Endodermal cell (in vitro differentiated cells): ENCODE results near the gene CHDH. TPM values are rescaled to one million over a fixed set of nuclear protein-coding genes. Genes with fewer than 3 reads are reported as not detected.

ENCODE experiments used
- DNase-seq: peaks from one replicate; pipeline ENCODE4 v3.0.0-alpha.2; 2017
- H3K27ac ChIP-seq: 2 replicates; pipeline ENCODE4 v1.5.1; 2013; ENCODE audit warnings: mild to moderate bottlenecking, low read depth, low read length, moderate library complexity
- H3K27me3 ChIP-seq: 2 replicates; pipeline ENCODE4 v1.6.1; 2013; ENCODE audit warnings: mild to moderate bottlenecking, low read length, moderate library complexity; ENCODE audit not compliant: insufficient read depth, control insufficient read depth, poor library complexity, severe bottlenecking
- H3K36me3 ChIP-seq: 2 replicates; pipeline ENCODE4 v1.7.0; 2013; ENCODE audit warnings: mild to moderate bottlenecking, low read length, moderate library complexity; ENCODE audit not compliant: control insufficient read depth, insufficient read depth
- H3K4me1 ChIP-seq: one replicate; pipeline ENCODE4 v1.7.0; 2013; ENCODE audit warnings: low read length; ENCODE audit not compliant: control insufficient read depth, insufficient read depth
- H3K4me3 ChIP-seq: 2 replicates; pipeline ENCODE4 v1.5.1; 2013; ENCODE audit warnings: mild to moderate bottlenecking, low read length, moderate library complexity
- H3K9ac ChIP-seq: 2 replicates; pipeline ENCODE4 v1.6.1; 2013; ENCODE audit warnings: mild to moderate bottlenecking, low read length, moderate library complexity; ENCODE audit not compliant: poor library complexity, severe bottlenecking; ENCODE audit errors: extremely low read depth
- H3K9me3 ChIP-seq: 2 replicates; pipeline ENCODE4 v1.6.1; 2013; ENCODE audit warnings: mild to moderate bottlenecking, low read length, moderate library complexity; ENCODE audit not compliant: control insufficient read depth
- H3K27ac Mint-ChIP-seq: 2 replicates; pipeline ENCODE4 v1.8.0; 2020; ENCODE audit warnings: mixed read lengths
- H3K27me3 Mint-ChIP-seq: 2 replicates; pipeline ENCODE4 v1.8.0; 2021; ENCODE audit warnings: mild to moderate bottlenecking, mixed read lengths; ENCODE audit not compliant: insufficient read depth
- H3K36me3 Mint-ChIP-seq: 2 replicates; pipeline ENCODE4 v1.8.0; 2020; ENCODE audit warnings: low read depth, mixed read lengths
- H3K4me1 Mint-ChIP-seq: 2 replicates; pipeline ENCODE4 v1.8.0; 2020; ENCODE audit warnings: mixed read lengths
- H3K4me3 Mint-ChIP-seq: 2 replicates; pipeline ENCODE4 v1.8.0; 2020; ENCODE audit warnings: mild to moderate bottlenecking, moderate library complexity, mixed read lengths
- H3K9me3 Mint-ChIP-seq: 2 replicates; pipeline ENCODE4 v1.8.0; 2020; ENCODE audit warnings: mild to moderate bottlenecking, mixed read lengths
- CTCF ChIP-seq: fragments of 200-600 bp; sonication (generic); conservative IDR thresholded peaks from 2 replicates; pipeline ENCODE4 v1.5.0; 2021; ENCODE audit warnings: antibody characterized with exemption, mild to moderate bottlenecking
- WGBS, 2 experiments: methylation state at CpG; one replicate each; pipeline versions ENCODE4 v1.1.5 to v1.1.7; 2013; ENCODE audit warnings: missing lambda C conversion rate in 2 of 2, mixed read lengths in 1 of 2; ENCODE audit not compliant: insufficient coverage in 1 of 2, insufficient read length in 1 of 2; 5-methylcytosine and 5-hydroxymethylcytosine counted together
- total RNA-seq, 2 donors: library from RNA; stranded (reverse); fragmentation: NEBNext Ultra II Directional in 1 of 2; extraction: Animal tissue kit (Norgen Biotek cat#: 25700) in 1 of 2; gene quantifications; 2 replicates in 1 of 2; 3 replicates in 1 of 2; pipeline ENCODE4 v1.2.1, GENCODE V29; 2021

The CHDH gene
- total RNA-seq, 2 donors from 2014 or later = 12.7 to 21.4 TPM

DNA sequence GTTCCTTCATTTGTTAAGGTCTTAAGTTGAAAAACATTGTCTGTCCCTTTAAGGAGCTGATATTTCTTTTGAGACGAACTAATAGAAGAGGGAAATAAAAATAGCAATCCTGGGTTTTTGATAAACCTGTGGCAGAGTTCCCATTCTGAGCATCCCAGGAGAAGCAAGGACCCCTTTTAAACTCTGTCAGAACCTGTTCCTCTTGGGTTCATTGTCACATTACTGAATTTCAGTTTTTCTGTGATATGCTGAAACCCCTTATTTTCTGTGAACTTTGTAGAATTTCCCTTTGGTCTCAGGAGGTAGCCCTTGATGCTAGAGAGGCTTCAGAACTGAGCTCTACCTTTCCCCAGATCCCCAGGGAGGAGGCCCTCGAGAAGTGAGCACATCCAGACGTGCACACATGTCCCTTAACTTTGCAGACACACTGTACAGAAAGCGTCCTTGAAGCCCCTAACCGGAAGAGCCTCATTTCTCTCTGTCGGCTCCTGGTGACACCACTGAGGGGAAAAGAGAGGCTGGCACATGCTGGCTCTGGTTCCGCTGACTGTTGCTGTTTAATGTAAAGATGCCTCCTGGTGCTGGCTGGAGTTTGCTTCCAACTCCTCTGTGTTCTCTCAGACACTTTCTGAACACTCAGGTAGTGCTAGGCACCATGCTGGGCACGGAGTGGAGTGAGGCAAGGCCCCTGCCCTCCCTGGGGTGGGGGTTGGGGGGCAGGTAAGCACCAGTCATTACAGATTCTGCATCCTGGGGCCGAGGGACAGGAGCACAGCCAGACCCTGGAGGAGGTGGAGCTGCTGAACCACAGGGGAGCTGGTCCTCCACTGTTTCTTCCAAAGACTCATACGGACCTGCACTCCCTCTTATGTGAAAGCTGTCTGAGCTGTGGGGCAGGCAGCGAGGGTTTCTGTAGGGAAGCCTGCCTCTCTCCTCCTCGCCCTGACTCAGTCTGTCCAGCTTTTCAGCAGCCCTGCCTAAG is 77.5 kb downstream of the CHDH start:
- Histone ChIP-seq H3K9ac (no peak overlapping the region), H3K9me3 (no peaks in the 10 kb centered on the region), H3K4me3 (no peak overlapping the region), H3K4me1 (peaks cover 2% of the 10 kb centered on the region), H3K27ac (no peak overlapping the region), H3K27me3 (no peaks in the 10 kb centered on the region), H3K36me3 (no peaks in the 10 kb centered on the region)
- no peaks in the 10 kb centered on the region for H3K9me3 Mint-ChIP-seq
- H3K4me1 Mint-ChIP-seq = peaks cover 9% of the 10 kb centered on the region
- 67% methylated on average over 8 to 12 of the region's 12 CpGs for WGBS, 2 experiments
- H3K36me3 Mint-ChIP-seq = no peaks in the 10 kb centered on the region
- no peaks in the 10 kb centered on the region for H3K27me3 Mint-ChIP-seq
- no peak for TF ChIP-seq CTCF
- no peak overlapping the region for H3K27ac Mint-ChIP-seq
- peak; percentile 70 for DNase-seq
- no peak overlapping the region for H3K4me3 Mint-ChIP-seq

DNA sequence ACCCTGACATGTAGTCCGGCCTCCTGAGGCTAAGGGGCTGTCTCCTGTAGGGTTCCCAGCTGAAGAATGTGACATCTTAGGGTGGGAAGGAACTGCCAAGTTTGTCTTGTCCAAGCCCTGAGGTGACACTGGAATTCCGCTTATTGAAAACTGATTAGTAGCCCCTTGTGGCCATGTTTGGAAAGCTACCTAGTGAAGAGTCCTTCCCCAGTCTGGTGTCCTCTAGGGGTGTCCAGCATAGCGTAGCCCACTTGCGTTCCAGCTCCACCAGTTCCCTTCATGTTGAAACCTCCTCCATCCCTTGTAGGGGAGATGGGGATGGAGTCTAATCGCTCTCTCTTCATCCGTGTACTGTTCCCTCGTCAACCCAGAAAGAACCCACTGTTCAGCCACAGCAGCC is 79.5 kb downstream of the CHDH start:
- peaks cover 2% of the 10 kb centered on the region for H3K4me1 ChIP-seq
- Mint-ChIP-seq H3K9me3 (no peaks in the 10 kb centered on the region), H3K4me1 (peaks cover 8% of the 10 kb centered on the region), H3K27me3 (no peaks in the 10 kb centered on the region), H3K36me3 (no peaks in the 10 kb centered on the region), H3K27ac (no peak overlapping the region), H3K4me3 (no peak overlapping the region)
- peak; percentile 48 for TF ChIP-seq CTCF
- no peak overlapping the region for H3K27ac ChIP-seq
- 97 to 100% methylated on average over 4 to 7 of the region's 7 CpGs for WGBS, 2 experiments
- H3K9me3 ChIP-seq = no peaks in the 10 kb centered on the region
- no peaks in the 10 kb centered on the region for H3K27me3 ChIP-seq
- H3K4me3 ChIP-seq = no peak overlapping the region
- no peak overlapping the region for H3K9ac ChIP-seq
- no peaks in the 10 kb centered on the region for H3K36me3 ChIP-seq
- DNase-seq = no peak

GRCh38 chr3:53765753-53766152 is 80.5 kb downstream of the CHDH start:
- H3K4me3 Mint-ChIP-seq = no peak overlapping the region
- no peak overlapping the region for H3K27ac Mint-ChIP-seq
- DNase-seq = no peak
- Histone ChIP-seq H3K4me3 (no peak overlapping the region), H3K27ac (no peak overlapping the region), H3K9ac (no peak overlapping the region), H3K9me3 (no peaks in the 10 kb centered on the region), H3K4me1 (peaks cover 2% of the 10 kb centered on the region), H3K27me3 (no peaks in the 10 kb centered on the region), H3K36me3 (no peaks in the 10 kb centered on the region)
- H3K9me3 Mint-ChIP-seq = no peaks in the 10 kb centered on the region
- no peaks in the 10 kb centered on the region for H3K36me3 Mint-ChIP-seq
- peaks cover 8% of the 10 kb centered on the region for H3K4me1 Mint-ChIP-seq
- no peaks in the 10 kb centered on the region for H3K27me3 Mint-ChIP-seq
- 85 to 96% methylated on average over 4 to 5 of the region's 5 CpGs for WGBS, 2 experiments
- no peak for TF ChIP-seq CTCF
